Measurements from ENCODE around the gene ALAS2.
"Not testable (repeated sequence)": the region's sequence is repeated elsewhere in the genome, so short reads cannot be mapped to it uniquely, and the experiment has no call there.

The ALAS2 gene

DNA sequence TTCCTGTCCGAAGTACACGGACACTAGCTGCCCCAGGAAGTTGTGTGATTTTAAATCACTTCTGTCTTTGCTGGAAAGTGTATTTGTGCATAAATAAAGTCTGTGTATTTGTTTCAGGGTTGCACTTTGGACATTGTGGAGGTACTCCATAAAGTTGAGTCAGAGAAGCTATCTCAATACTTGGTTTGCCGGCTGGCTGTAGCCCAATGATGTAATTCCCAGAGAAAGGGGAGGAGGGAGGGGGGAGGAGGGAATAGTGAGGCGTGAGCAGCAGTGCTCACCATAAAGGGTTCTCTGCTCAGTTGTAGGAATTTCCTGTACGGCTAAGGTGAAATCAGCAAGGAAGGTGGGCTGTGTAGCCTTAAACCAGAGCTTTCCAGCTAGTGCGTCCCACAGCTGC, 23.1 kb downstream of the ALAS2 start:
- in situ Hi-C loops (cut with MboI; ENCODE audit: low sequenced_read_pairs) = no loop called here

DNA sequence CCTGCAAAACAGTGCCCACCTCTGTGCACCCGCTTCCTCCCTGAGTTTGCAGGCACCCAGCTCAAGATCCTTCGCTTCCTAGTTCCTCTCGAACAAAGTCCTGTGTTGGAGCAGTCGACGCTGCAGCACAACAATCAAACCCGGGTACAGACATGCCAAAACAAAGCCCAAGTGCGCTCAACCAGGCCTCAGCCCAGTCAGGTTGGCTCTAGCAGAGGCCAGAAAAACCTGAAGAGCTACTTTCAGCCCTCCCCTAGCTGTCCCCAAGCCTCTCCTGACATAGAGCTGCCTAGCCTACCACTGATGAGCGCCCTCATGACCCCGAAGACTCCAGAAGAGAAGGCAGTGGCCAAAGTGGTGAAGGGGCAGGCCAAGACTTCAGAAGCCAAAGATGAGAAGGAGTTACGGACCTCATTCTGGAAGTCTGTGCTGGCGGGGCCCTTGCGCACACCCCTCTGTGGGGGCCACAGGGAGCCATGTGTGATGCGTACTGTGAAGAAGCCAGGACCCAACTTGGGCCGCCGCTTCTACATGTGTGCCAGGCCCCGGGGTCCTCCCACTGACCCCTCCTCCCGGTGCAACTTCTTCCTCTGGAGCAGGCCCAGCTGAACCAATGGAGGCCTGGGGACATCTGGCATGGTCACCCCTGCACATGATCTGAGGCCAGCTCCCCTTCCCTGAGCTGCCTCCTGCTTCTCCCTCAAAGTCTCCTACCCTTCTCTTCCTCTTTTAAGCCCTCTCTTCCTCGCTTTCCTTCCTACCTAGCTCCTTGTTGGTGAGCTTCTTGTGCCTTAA, 23.8 kb downstream of the ALAS2 start:
- in situ Hi-C loops (cut with MboI; ENCODE audit: low sequenced_read_pairs) = no loop called here

DNA sequence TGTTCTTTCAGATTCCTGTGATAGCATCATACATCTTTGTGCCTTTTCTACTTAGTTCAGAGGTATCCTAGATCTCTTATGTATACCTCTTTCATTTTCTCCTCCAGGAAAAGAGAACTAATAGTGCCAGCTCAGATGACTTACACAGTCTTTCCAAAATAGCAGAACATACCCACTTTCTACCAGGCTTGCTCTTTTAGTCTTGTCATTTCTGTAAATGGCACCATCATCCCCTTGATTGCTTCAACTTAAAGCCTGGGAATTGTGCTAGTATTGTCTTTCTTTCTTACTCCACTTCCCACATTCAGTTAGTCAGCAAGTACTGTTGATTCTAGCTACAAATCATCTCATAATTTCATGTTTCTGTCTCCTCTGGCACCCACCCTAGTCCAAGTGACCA, 25.5 kb downstream of the ALAS2 start:
- in situ Hi-C loops (cut with MboI; ENCODE audit: low sequenced_read_pairs) = no loop called here

DNA sequence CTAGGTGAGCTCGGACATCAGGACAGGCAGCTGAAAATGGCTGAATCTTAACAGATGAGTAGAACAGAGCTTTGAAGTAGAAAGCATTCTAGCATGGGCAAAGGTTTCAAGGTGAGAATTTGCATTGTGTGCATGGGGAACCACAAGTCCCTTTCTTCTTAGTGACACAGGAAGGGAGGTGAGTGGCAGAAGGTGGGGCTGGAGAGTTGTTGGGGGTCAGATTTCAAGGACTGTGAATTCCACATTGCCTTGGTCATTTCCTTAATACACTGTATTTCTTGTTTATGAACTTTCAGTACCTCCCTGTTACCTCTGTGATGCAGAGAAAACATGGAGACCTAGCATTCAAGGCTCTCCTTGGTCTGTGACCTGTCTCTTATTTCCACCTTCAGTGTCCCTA, 26.5 kb downstream of the ALAS2 start:
- in situ Hi-C loops (cut with MboI; ENCODE audit: low sequenced_read_pairs) = no loop called here

DNA sequence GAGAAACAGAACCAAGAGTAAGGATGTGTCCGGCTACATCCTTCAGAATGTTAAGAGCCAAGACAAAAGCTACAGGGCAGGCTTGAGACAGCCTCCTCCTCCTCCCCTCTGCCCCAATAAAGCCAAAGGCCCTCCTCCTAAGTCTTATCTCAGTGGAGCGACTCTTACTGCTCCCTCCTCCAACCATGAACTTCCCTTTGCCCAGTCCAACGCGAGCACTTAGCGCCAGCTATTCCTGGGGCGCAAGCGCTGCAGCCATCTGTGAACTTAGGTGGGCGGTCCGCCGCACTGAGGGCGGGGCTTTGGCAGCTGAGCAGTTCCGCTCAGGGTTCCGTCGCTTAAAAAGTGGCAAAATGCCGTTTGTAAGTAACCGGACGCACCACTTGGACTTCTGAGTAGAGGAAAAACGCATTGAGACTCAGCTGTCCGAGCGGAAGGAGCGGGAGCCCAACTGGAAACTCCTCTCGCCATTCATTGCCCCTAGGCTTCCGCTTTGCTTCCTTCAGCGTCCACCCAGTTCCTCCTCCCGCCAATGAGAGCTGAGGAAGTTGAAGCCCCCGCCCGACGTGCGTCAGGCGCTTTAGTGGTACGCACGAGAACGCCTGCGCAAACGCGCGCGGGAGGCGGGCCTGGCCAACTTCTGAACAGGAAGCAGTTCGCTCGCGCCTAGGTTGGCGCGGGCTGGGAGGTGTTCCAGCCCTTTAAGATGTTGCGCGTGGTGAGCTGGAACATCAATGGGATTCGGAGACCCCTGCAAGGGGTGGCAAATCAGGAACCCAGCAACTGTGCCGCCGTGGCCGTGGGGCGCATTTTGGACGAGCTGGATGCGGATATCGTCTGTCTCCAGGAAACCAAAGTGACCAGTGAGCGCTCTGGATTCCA, 30.8 kb downstream of the ALAS2 start, which contains the start of gene APEX2:
APEX2 (plus strand) TSS at position 647 of the 882 bp plus-strand sequence; CDS start at position 707, 60 bp downstream.
- in situ Hi-C loops (cut with MboI; ENCODE audit: low sequenced_read_pairs) = no loop called here

DNA sequence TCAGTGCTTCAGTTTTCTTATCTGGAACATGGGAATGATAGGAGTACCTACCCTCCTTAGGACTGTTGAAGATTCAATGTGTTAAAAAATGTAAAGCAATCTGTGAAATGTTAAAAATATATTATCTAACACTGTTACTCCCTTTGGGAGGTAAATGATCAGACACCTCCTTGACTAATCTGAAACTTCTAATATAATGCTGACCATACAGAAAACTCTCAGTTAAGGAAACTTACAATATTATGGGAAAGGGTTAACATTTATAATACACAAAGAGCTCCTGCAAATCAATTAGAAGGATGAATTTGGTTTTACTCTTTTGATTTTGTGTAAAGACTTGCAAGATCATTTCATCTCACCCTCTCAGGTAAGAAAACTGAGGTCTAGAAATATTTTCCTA, 35.2 kb downstream of the ALAS2 start:
- in situ Hi-C loops (cut with MboI; ENCODE audit: low sequenced_read_pairs) = no loop called here

DNA sequence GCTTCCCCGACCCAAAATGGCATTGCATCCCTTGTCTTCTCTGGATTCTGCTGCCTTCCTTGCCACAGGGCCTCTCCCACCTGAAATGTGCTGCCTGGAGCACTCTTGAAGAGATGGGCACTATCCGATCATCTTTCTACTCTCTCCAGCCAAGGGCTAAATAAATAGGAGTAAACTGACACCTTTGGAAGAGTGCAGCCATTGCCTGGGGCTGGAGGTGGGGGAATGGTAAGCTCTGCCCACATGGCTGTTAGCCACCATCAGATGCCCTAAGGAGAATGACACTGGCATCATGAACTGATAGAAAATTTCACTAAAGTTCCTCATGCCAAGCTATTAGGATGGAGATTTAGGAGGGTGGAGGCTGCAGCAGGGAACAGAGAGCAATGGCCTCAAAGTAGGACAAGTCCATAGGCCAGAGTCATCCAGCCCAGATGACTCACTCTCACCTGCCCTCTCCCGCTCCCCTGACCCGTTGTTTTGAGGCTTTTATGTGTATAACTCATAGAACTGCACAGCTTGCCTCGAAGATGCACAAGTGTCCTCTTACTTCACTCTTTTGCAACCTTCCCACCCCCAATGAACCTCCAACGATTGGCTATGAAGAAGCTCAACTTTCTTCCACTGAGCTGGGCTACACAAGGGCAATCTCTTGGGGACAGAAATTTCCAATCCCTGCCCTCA, 36.0 kb downstream of the ALAS2 start:
- in situ Hi-C loops (cut with MboI; ENCODE audit: low sequenced_read_pairs) = no loop called here

DNA sequence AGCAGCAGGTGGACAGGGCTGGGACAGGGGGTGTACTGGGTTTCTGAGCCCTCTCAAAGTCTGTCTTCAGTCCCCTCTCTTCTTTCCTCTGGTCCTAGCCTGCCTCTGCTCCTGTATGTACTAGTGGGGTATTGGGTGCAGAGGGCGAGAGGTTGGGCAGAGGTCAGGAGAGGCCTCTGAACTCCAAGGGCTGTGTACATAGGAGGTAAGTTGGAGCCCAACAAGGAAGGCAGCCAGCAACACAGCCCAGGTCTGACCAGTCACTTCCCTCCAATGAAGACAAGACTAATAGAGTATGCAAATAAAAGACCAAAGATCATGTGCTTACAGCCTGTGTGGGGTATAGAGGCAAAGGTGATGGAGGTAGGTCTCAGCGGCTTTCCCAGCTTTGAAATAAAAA, 36.7 kb downstream of the ALAS2 start, which contains the start of gene PFKFB1:
PFKFB1 (minus strand) TSS at position 90 of the 400 bp plus-strand sequence. CDS start 181 bp downstream, outside the sequence.
- in situ Hi-C loops (cut with MboI; ENCODE audit: low sequenced_read_pairs) = no loop called here

DNA sequence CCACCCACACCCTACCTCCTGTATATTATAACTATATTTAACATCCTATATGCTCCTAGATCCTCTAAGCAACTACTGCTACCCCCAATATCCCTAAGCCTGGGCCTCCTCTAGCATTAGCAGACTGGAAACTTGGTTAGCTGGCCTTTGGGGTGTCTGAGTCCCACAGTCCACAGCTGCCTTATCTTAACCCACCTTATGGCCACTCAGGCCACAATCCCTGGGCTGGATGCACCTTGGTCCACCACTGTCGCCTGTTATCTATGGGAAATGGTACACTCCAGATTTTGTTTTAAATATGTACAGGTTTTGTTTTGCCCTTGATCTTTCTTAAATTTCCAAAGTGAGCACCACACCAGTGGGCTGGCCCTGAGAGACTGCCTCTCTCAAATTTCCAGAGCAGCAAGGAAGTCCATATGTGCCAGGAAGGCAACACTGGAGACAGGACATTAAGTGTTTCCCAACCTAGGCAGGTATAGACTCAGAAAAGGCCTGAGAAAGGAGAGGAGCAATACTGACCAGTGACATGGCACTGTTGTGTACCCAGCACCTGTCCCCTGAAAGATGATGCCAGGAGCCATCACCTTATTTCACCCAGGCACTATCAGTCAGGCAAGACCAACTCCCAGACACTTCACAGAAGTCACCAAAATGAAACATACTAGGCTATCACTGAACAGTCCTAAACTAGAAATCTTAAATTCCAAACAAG, 37.7 kb downstream of the ALAS2 start:
- in situ Hi-C loops (cut with MboI; ENCODE audit: low sequenced_read_pairs) = no loop called here

DNA sequence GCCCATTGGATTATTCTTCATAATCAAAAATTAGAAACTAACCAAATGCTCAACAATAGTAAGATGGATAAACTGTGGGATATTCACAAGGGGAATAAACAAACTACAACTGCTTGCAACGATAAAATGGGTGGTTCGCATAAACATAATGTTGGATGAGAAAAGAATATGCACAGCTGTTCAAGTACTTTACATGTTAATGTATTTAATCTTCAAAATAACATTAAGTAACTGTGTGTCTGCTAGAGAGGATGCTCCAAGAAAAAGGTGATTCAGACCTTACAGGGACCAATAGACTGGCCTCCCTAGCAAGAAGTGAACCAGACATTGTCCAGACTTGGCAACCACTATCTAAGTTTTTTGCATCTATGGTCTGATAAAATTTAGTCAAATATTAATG, 39.1 kb downstream of the ALAS2 start:
- in situ Hi-C loops (cut with MboI; ENCODE audit: low sequenced_read_pairs) = no loop called here

DNA sequence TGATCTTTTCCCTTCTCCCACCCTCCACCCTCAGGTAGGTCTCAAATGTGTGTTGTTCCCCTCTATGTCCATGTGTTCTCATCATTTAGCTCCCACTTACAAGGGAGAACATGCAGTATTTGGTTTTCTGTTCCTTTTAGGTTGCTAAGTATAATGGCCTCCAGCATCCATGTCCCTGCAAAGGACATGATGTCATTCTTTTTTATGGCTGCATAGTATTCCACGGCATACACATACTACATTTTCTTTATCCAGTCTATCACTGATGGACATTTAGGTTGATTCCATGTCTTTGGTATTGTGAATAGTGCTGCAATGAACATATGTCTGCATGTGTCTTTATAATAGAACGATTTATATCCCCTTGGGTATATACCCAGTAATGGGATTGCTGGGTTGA, 47.5 kb downstream of the ALAS2 start:
- in situ Hi-C loops (cut with MboI; ENCODE audit: low sequenced_read_pairs) = not testable (repeated sequence)

DNA sequence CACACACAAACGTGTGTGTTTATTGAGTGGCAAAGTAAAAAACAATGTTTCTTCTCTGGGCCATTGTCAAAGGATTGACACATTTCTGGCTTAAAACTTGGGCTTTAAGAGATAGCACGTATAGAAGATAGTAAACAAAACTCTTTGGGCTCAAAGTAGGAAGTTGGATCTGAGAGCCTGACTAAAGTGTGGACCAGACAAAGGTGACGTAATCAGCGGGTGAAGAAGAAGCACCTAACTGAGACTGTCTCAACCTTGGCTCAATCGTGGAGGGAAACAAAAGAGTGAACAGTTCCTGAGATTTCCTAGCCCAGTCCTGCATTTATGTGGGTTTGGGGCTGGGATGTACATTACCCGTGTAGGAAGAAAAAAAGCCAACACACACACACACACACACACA, 50.4 kb downstream of the ALAS2 start:
- in situ Hi-C loops (cut with MboI; ENCODE audit: low sequenced_read_pairs) = no loop called here

DNA sequence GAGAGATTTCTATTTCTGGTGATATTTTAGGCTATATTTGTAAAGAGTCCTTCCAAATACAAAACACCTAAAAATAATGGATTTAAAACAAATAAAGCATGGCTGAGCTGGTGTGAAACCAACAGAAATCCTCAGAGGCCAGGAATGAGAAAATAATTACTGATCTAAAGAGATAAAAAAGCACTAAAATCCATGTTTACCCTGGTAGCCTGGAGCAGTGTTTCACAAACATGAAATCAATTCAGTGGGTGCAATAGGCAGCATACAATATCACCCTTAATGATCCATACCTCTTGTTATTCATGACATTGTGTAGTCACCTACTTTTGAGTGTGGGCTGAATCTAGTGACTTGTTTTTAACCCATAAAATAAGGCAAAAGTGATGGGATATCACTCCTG, 51.3 kb downstream of the ALAS2 start:
- in situ Hi-C loops (cut with MboI; ENCODE audit: low sequenced_read_pairs) = no loop called here

DNA sequence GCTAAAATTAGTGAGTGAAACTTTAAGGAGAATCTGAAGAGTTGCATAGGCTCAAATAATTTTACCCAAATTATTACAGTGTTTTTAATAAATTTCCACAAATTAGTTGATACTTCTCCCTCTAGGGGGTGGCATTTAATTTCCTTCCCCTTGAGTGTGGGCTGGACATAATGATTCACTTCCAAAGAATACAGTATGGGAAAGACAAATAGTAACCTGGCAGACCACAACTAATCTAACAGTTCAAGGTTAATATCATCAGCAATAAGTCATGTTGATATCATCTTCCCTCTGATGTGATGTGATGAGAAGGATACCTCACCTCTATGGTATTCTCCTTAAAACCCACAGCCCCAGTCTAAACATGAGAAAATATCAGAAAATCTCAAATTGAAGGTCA, 52.3 kb downstream of the ALAS2 start:
- in situ Hi-C loops (cut with MboI; ENCODE audit: low sequenced_read_pairs) = no loop called here

DNA sequence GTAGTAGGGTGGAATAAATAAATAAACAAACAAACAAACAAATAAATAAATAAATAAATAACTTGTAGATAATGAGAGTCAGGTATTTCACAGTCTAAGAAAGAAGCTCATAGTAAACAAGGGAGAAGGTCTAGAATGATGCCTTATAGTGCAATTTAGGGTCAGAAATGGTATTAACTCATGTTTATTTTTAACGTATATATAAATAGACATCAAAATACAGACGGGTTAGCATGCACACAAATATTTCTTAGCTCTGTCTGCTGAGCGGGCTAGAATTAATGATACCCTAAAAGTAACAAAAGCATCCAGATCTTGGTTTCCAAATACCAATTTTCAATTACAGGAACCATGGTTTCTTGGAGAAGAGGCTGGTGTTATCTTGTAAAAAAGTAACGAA, 53.4 kb downstream of the ALAS2 start:
- in situ Hi-C loops (cut with MboI; ENCODE audit: low sequenced_read_pairs) = no loop called here

DNA sequence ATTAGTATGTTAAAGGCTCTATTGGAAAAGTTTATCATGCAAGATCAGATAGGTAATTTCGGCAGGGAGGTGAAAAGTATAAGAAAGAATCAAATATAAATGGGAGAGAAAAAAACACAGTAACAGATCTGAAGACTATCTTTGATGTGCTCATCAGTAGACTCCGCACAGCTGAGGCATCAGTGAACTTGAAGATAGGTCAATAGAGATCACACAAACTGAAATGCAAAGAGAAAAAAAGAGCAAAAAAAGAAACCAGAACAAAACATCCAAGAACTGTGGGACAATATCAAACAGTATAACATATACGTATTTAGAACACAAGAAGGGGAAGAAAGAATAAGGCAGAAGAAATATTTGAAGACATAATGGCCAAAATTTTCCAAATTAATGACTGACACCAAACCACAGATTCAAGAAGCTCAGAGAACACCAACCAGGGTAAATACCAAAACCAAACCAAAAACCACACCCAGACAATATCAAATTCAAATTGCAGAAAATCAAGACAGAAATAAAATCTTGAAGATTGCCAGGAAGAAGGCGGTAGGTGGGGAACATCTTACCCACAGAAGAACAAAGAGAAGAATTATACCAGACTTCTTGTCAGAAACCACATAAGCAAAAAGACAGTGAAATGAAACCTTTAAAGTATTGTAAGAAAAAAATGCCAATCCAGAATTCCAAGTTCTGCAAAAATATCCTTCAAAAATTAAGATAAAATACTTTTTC, 65.8 kb downstream of the ALAS2 start:
- in situ Hi-C loops (cut with MboI; ENCODE audit: low sequenced_read_pairs) = no loop called here

DNA sequence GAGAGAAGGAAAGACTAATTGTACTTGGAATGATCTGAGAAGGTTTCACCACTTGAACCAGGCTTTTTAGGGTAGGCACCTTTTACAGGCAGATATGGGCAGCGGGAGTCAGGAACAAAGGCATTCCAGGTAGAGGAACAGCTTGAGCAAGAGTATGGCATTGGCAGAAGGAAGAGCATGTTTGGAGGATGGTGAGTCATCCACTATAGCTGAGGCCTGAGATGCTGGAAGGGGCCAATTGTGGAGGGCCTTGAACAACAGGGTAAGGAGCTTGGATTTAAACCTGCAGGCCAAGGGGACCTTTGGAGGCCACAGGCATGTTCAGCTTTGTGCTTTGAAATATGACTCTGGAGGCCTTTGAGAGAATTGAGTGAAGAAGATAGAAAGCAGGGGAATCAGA, 69.0 kb downstream of the ALAS2 start:
- in situ Hi-C loops (cut with MboI; ENCODE audit: low sequenced_read_pairs) = no loop called here
